Measurements from ENCODE around the gene TSPAN15. TPM values are rescaled to one million over a fixed set of nuclear protein-coding genes. Genes with fewer than 3 reads are reported as not detected.

TSPAN15 gene
- total RNA-seq, 6 donors from 2014 or later, result 19.9 to 69.5 (median 63.0) TPM

GRCh38 chr10:69405221-69405620 is 46.0 kb upstream of the TSPAN15 start:
- peaks cover 26 to 35% (median 30%) of the 10 kb centered on the region in 4 donors for H3K4me1 ChIP-seq
- H3K4me3 ChIP-seq, result no peak overlapping the region
- ATAC-seq (ENCODE audit: low FRiP score in 2 of 2), result no peak
- 81 to 83% methylated on average over 4 of the region's 4 CpGs for WGBS, 2 donors
- no peak for TF ChIP-seq EP300 (IDR thresholded peaks at IDR 0.05)
- TF ChIP-seq POLR2AphosphoS5 (IDR thresholded peaks at IDR 0.05), result no peak
- TF ChIP-seq, protein P1, sequence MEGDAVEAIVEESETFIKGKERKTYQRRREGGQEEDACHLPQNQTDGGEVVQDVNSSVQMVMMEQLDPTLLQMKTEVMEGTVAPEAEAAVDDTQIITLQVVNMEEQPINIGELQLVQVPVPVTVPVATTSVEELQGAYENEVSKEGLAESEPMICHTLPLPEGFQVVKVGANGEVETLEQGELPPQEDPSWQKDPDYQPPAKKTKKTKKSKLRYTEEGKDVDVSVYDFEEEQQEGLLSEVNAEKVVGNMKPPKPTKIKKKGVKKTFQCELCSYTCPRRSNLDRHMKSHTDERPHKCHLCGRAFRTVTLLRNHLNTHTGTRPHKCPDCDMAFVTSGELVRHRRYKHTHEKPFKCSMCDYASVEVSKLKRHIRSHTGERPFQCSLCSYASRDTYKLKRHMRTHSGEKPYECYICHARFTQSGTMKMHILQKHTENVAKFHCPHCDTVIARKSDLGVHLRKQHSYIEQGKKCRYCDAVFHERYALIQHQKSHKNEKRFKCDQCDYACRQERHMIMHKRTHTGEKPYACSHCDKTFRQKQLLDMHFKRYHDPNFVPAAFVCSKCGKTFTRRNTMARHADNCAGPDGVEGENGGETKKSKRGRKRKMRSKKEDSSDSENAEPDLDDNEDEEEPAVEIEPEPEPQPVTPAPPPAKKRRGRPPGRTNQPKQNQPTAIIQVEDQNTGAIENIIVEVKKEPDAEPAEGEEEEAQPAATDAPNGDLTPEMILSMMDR (IDR thresholded peaks at IDR 0.05), result no peak
- no peak for TF ChIP-seq POLR2A (IDR thresholded peaks at IDR 0.05)
- peak overlapping the region in 2 of 4 donors; percentile 19 to 94 for H3K27ac ChIP-seq
- no peaks in the 10 kb centered on the region for H3K9me3 ChIP-seq
- DNase-seq, result no peak
- H3K36me3 ChIP-seq, result peaks cover 4 to 36% (median 24%) of the 10 kb centered on the region in 4 donors
- H3K27me3 ChIP-seq, result no peaks in the 10 kb centered on the region

DNA sequence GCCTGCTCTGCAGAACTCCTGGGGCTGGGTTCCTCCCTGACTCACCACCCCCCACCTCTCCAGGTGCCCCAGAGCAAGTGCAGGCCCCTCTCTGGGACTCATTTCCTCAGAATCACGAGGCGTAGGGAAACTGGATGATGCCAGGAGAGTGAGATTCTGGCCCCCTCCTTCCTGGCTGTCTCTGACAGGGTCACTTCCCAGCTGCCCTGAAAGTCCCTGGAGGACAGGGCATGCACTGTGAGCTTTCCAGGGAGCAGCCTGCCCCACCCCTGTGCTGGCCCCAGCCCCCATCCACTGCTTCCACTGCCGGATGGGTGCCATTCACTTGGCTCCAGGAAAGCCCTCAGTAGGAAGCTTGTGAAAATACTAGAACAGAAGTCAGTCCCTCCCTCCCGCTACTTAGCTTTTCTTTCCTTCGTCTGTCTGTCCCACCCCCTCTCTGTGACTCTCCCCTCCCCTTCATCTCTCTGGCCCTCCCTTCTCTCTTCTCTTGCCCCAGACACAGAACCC is 44.9 kb upstream of the TSPAN15 start:
- H3K27ac ChIP-seq, result peak overlapping the region in 3 of 4 donors; percentile 79 to 94 (median 89)
- ATAC-seq (ENCODE audit: low FRiP score in 2 of 2) (no peak), DNase-seq (peak in 1 of 2 donors; percentile 40)

GRCh38 chr10:69406816-69407580 is 44.3 kb upstream of the TSPAN15 start:
- ATAC-seq (ENCODE audit: low FRiP score in 2 of 2) (no peak), DNase-seq (peak in 1 of 2 donors; percentile 56)
- Histone ChIP-seq H3K4me3 (no peak overlapping the region), H3K9me3 (no peaks in the 10 kb centered on the region), H3K27me3 (no peaks in the 10 kb centered on the region), H3K27ac (peak overlapping the region in 3 of 4 donors; percentile 79 to 94 (median 89)), H3K36me3 (peaks cover 0 to 18% (median 7%) of the 10 kb centered on the region in 4 donors), H3K4me1 (peaks cover 26 to 35% (median 30%) of the 10 kb centered on the region in 4 donors)
- 55 to 67% methylated on average over 3 to 6 of the region's 6 CpGs for whole genome bisulfite sequencing, 2 donors
- no peak for TF ChIP-seq EP300 (IDR thresholded peaks at IDR 0.05)
- no peak for TF ChIP-seq POLR2AphosphoS5 (IDR thresholded peaks at IDR 0.05)
- TF ChIP-seq, protein P1 (IDR thresholded peaks at IDR 0.05), result no peak
- TF ChIP-seq POLR2A (IDR thresholded peaks at IDR 0.05), result no peak

More for the DNA sequence above, 44.9 kb upstream of the TSPAN15 start:
- no peak overlapping the region for H3K4me3 ChIP-seq
- no peaks in the 10 kb centered on the region for H3K9me3 ChIP-seq
- H3K27me3 ChIP-seq, result no peaks in the 10 kb centered on the region
- H3K4me1 ChIP-seq, result peaks cover 26 to 35% (median 30%) of the 10 kb centered on the region in 4 donors
- 19 to 20% methylated on average over 5 of the region's 5 CpGs for WGBS, 2 donors
- H3K36me3 ChIP-seq, result peaks cover 0 to 24% (median 13%) of the 10 kb centered on the region in 4 donors
- TF ChIP-seq POLR2AphosphoS5 (IDR thresholded peaks at IDR 0.05) (peak in 1 of 2 donors; percentile 20), POLR2A (IDR thresholded peaks at IDR 0.05) (no peak), EP300 (IDR thresholded peaks at IDR 0.05) (peak in 1 of 4 donors; percentile 48)
- TF ChIP-seq, protein P1 (IDR thresholded peaks at IDR 0.05), result no peak

DNA sequence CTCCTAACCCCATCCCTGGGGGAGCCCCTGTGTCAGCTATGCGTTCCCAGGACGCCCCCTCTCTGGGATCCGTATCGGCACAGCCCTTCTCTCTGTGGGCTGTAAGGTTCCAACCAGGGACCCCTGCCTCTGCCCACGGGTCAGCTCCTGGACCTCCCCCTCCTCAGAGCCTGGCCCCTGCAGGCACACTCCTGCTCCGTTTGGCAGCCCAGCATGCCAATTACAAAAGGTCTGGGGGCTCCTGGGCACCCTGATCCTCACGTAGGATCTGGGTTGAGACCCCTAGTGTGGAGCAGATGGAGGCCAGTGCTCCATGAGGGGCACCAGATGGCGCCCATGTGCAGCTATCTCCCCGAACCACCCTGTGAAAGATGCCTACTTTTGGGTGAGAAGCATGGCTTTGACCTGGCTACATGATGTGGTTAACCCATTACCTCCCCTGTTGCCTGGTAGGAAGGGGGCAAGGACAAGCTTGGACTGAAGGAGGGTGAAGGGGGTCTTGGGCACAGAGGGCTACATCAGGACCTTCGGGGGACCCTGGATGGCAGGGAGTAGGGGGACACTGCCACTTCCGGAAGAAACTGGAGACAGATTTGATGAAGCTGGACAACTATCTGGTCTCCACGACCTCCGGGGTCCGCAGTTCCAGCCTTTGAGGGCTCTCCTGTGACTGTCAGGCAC is 43.5 kb upstream of the TSPAN15 start:
- DNase-seq (no peak), ATAC-seq (ENCODE audit: low FRiP score in 2 of 2) (peak in 1 of 2 donors; percentile 3)
- Histone ChIP-seq H3K9me3 (no peaks in the 10 kb centered on the region), H3K4me3 (peak overlapping the region in 2 of 4 donors; percentile 50 to 51), H3K27me3 (no peaks in the 10 kb centered on the region), H3K4me1 (peaks cover 26 to 35% (median 30%) of the 10 kb centered on the region in 4 donors), H3K27ac (peak overlapping the region; percentile 79 to 94 (median 89)), H3K36me3 (peaks cover 0 to 10% (median 2%) of the 10 kb centered on the region in 4 donors)
- TF ChIP-seq, protein P1 (IDR thresholded peaks at IDR 0.05), result peak in 2 of 6 experiments; percentile 4 to 12
- TF ChIP-seq POLR2A (IDR thresholded peaks at IDR 0.05) (no peak), POLR2AphosphoS5 (IDR thresholded peaks at IDR 0.05) (no peak)
- WGBS, 2 donors, result 69 to 75% methylated on average over 13 to 14 of the region's 14 CpGs
